ENCODE results near the gene RGS7BP. TPM values are rescaled to one million over a fixed set of nuclear protein-coding genes. Genes with fewer than 3 reads are reported as not detected.

The RGS7BP gene
- total RNA-seq, 1 experiment from 2014 or later, result not detected

GRCh38 chr5:64655596-64655995 lies 149.8 kb downstream of the RGS7BP start:
- H3K4me2 ChIP-seq, result no peak overlapping the region
- CTCF ChIA-PET, result no interaction called here
- H3K9me3 ChIP-seq (ENCODE audit: insufficient read depth, low read depth), result no peaks in the 10 kb centered on the region
- BruUV-seq (replicated peaks), result no TSS peak
- no peaks in the 10 kb centered on the region for H4K20me1 ChIP-seq (ENCODE audit: insufficient read depth)
- no peak overlapping the region for H3K27ac ChIP-seq
- no peaks in the 10 kb centered on the region for H3K9me2 ChIP-seq (ENCODE audit: insufficient read depth)
- no peak overlapping the region for H2AFZ ChIP-seq
- no peaks in the 10 kb centered on the region for H3K4me1 ChIP-seq (replicated peaks; ENCODE audit: insufficient read depth)
- intact Hi-C loops (cut with micrococcal nuclease; ENCODE audit: unreplicated experiment), result no loop called here
- no peak for TF ChIP-seq CTCF (conservative IDR thresholded peaks at IDR 0.05)
- no peak for TF ChIP-seq EZH2 (IDR thresholded peaks at IDR 0.05; ENCODE audit: low read depth)
- H3K27me3 ChIP-seq (ENCODE audit: insufficient read depth, low read depth), result no peaks in the 10 kb centered on the region
- no peak for DNase-seq
- POLR2A ChIA-PET (ENCODE audit: unreplicated experiment), result no interaction called here
- no peak overlapping the region for H3K4me3 ChIP-seq
- no peaks in the 10 kb centered on the region for H3K36me3 ChIP-seq (ENCODE audit: low read depth)
- no peaks in the 10 kb centered on the region for H3K79me2 ChIP-seq (ENCODE audit: low read depth)
- H3F3A ChIP-seq (ENCODE audit: insufficient read depth, low read depth), result no peaks in the 10 kb centered on the region

DNA sequence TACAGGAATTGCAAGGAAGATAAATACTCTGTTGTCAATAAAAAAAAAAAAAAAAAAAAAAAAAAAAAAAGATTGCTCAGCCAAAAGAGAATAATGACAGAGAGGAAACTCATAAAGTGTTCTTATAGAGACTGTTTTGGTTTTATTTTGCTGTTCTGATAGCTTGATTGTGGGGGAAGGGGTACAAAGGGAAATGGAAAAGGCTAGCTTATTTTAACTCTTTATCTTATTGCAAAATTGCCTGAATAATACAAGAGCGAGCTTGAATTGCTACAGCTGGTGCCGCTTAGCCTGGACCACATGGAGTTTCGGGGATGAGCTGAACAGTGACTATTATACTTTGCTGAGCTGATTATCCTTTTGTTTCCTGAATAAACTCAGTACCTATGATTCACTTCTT lies 153.5 kb downstream of the RGS7BP start:
- H3K9me3 ChIP-seq (ENCODE audit: insufficient read depth, low read depth), result no peaks in the 10 kb centered on the region
- no peak overlapping the region for H2AFZ ChIP-seq
- H3K4me3 ChIP-seq, result no peak overlapping the region
- no peaks in the 10 kb centered on the region; the same call in 1 of the 2 replicates for H3K9me2 ChIP-seq (ENCODE audit: insufficient read depth)
- H3K4me2 ChIP-seq, result no peak overlapping the region
- H3K27ac ChIP-seq, result no peak overlapping the region
- H3K4me1 ChIP-seq (replicated peaks; ENCODE audit: insufficient read depth), result no peaks in the 10 kb centered on the region
- ChIA-PET CTCF (interaction anchor here (0.7 kb wide), 1 partner anchor 22 kb away, joined by 9 read pairs; no protein-coding TSS in a partner anchor), POLR2A (ENCODE audit: unreplicated experiment) (interaction anchor here (0.9 kb wide), 1 partner anchor 108 kb away, joined by 3 read pairs; no protein-coding TSS in a partner anchor)
- no peak for TF ChIP-seq CTCF (conservative IDR thresholded peaks at IDR 0.05)
- no peak for TF ChIP-seq EZH2 (IDR thresholded peaks at IDR 0.05; ENCODE audit: low read depth)
- intact Hi-C loops (cut with micrococcal nuclease; ENCODE audit: unreplicated experiment), result no loop called here
- DNase-seq, result no peak
- no peaks in the 10 kb centered on the region for H3F3A ChIP-seq (ENCODE audit: insufficient read depth, low read depth)
- BruUV-seq (replicated peaks), result no TSS peak
- no peaks in the 10 kb centered on the region for H4K20me1 ChIP-seq (ENCODE audit: insufficient read depth)
- H3K79me2 ChIP-seq (ENCODE audit: low read depth), result no peaks in the 10 kb centered on the region
- H3K36me3 ChIP-seq (ENCODE audit: low read depth), result no peaks in the 10 kb centered on the region
- H3K27me3 ChIP-seq (ENCODE audit: insufficient read depth, low read depth), result no peaks in the 10 kb centered on the region

Other genes starting within 250 kb of the RGS7BP start
- not detected in 2 replicates for gene SHISAL2B, start 184.5 kb downstream of the RGS7BP start, total RNA-seq (2021)